OCI-LY7 (cell line): ENCODE measurements around the gene LRRTM3. TPM values are rescaled to one million over a fixed set of nuclear protein-coding genes. Genes with fewer than 3 reads are reported as not detected.

Experiments used
- BruUV-seq: library from RNA; stranded (reverse); fragments of 400-500 nt; replicated peaks from 2 replicates; lab custom pipeline; 2021; lab: Mats Ljungman, UMichigan
- CTCF ChIA-PET: fragments of 300-600 bp; sonication (Branson Sonifier 250); formaldehyde crosslinking; loops from one replicate; lab custom pipeline; 2022; ENCODE audit warnings: antibody characterized with exemption; ENCODE audit not compliant: unreplicated experiment; lab: Charles Lee
- POLR2A ChIA-PET: fragments of 300-600 bp; sonication (Branson Sonifier 250); formaldehyde crosslinking; loops from one replicate; lab custom pipeline; 2022; ENCODE audit warnings: antibody characterized with exemption; lab: Charles Lee
- DNase-seq: peaks from one replicate; pipeline ENCODE4 v3.0.0-alpha.2; 2015; ENCODE audit warnings: low spot score
- H2AFZ ChIP-seq: fragments of 200-600 bp; sonication (generic), shearing (Covaris generic); 2 replicates; pipeline ENCODE4 v1.6.1; 2014; ENCODE audit warnings: mild to moderate bottlenecking, antibody characterized with exemption, low read length, moderate library complexity
- H3K27ac ChIP-seq: fragments of 200-600 bp; sonication (generic); 2 replicates; pipeline ENCODE4 v1.5.1; 2014; ENCODE audit warnings: mixed run types, low read depth, mild to moderate bottlenecking, moderate library complexity, low read length, inconsistent platforms; ENCODE audit not compliant: poor library complexity, severe bottlenecking
- H3K36me3 ChIP-seq: fragments of 200-600 bp; sonication (generic); 2 replicates; pipeline ENCODE4 v1.6.1; 2014; ENCODE audit warnings: mild to moderate bottlenecking, antibody characterized with exemption, low read length, moderate library complexity, mixed read lengths; ENCODE audit not compliant: insufficient read depth
- H3K4me1 ChIP-seq: fragments of 200-600 bp; sonication (generic); 2 replicates; pipeline ENCODE4 v1.5.1; 2014; ENCODE audit warnings: mild to moderate bottlenecking, low read length; ENCODE audit not compliant: insufficient read depth, poor library complexity, severe bottlenecking
- H3K4me2 ChIP-seq: fragments of 200-600 bp; sonication (generic); 2 replicates; pipeline ENCODE4 v1.6.1; 2014; ENCODE audit warnings: mild to moderate bottlenecking, low read length
- H3K4me3 ChIP-seq: fragments of 200-600 bp; sonication (generic); 2 replicates; pipeline ENCODE4 v1.5.1; 2014; ENCODE audit warnings: mild to moderate bottlenecking, low read depth, low read length; ENCODE audit not compliant: poor library complexity, severe bottlenecking
- H3K79me2 ChIP-seq: fragments of 200-600 bp; sonication (generic); 2 replicates; pipeline ENCODE4 v1.6.1; 2016; ENCODE audit warnings: low read depth, mild to moderate bottlenecking, low read length, moderate library complexity, mixed read lengths; ENCODE audit not compliant: insufficient read depth
- H3K9me2 ChIP-seq: fragments of 200-600 bp; sonication (generic); 2 replicates; pipeline ENCODE4 v1.6.1; 2016; ENCODE audit warnings: mild to moderate bottlenecking, low read length, mixed read lengths; ENCODE audit not compliant: insufficient read depth
- H3K9me3 ChIP-seq: fragments of 200-600 bp; sonication (generic); 2 replicates; pipeline ENCODE4 v1.6.1; 2014; ENCODE audit warnings: mild to moderate bottlenecking, mixed run types, low read length, mixed read lengths
- H4K20me1 ChIP-seq: fragments of 200-600 bp; sonication (generic); 2 replicates; pipeline ENCODE4 v1.6.1; 2014; ENCODE audit warnings: mild to moderate bottlenecking, antibody characterized with exemption, low read length, moderate library complexity, mixed read lengths; ENCODE audit not compliant: insufficient read depth
- EZH2phosphoT487 ChIP-seq: fragments of 200-600 bp; sonication (generic); IDR thresholded peaks from 2 replicates; pipeline ENCODE4 v1.6.1; 2018; ENCODE audit warnings: low read depth, borderline replicate concordance, mild to moderate bottlenecking, mixed run types, antibody characterized with exemption, low read length, moderate library complexity, mixed read lengths
- intact Hi-C: fragments of 100-400 bp; cut with micrococcal nuclease; formaldehyde crosslinking; loops from one replicate; pipeline ENCODE4 v1.10.0; 2022; ENCODE audit not compliant: unreplicated experiment
- total RNA-seq, 2 experiments: library from RNA; depleted of rRNA in 1 of 2; stranded (reverse); fragments of >200 nt in 1 of 2; shearing (Covaris generic) in 1 of 2; gene quantifications; 2 replicates each; pipeline ENCODE4 v1.2.3, GENCODE V29; 2014 to 2022
- TF ChIP-seq, protein P1 (sequence below): fragments of 200-600 bp; sonication (generic); conservative IDR thresholded peaks from 2 replicates; pipeline ENCODE4 v1.5.1; 2014; ENCODE audit warnings: mild to moderate bottlenecking, antibody characterized with exemption, low read length, moderate library complexity, mixed read lengths

The LRRTM3 gene
- total RNA-seq, 2 experiments from 2014 or later = not detected

- H3K4me2 ChIP-seq = no peak overlapping the region
- no peaks in the 10 kb centered on the region for H3K9me3 ChIP-seq
- H3K36me3 ChIP-seq = no peaks in the 10 kb centered on the region
- intact Hi-C loops = no loop called here
- no peak for TF ChIP-seq EZH2phosphoT487
- TF ChIP-seq, protein P1, sequence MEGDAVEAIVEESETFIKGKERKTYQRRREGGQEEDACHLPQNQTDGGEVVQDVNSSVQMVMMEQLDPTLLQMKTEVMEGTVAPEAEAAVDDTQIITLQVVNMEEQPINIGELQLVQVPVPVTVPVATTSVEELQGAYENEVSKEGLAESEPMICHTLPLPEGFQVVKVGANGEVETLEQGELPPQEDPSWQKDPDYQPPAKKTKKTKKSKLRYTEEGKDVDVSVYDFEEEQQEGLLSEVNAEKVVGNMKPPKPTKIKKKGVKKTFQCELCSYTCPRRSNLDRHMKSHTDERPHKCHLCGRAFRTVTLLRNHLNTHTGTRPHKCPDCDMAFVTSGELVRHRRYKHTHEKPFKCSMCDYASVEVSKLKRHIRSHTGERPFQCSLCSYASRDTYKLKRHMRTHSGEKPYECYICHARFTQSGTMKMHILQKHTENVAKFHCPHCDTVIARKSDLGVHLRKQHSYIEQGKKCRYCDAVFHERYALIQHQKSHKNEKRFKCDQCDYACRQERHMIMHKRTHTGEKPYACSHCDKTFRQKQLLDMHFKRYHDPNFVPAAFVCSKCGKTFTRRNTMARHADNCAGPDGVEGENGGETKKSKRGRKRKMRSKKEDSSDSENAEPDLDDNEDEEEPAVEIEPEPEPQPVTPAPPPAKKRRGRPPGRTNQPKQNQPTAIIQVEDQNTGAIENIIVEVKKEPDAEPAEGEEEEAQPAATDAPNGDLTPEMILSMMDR = no peak
- H2AFZ ChIP-seq = no peak overlapping the region
- POLR2A ChIA-PET = no interaction called here
- H3K4me3 ChIP-seq = no peak overlapping the region
- no peaks in the 10 kb centered on the region for H3K4me1 ChIP-seq
- H4K20me1 ChIP-seq = no peaks in the 10 kb centered on the region
- CTCF ChIA-PET = no interaction called here
- H3K79me2 ChIP-seq = no peaks in the 10 kb centered on the region
- H3K27ac ChIP-seq = no peak overlapping the region
- no peak for DNase-seq
- H3K9me2 ChIP-seq = no peaks in the 10 kb centered on the region
- no TSS peak for BruUV-seq
Observed at GRCh38 chr10:66910671-66911070, 15.2 kb upstream of the LRRTM3 start.

DNA sequence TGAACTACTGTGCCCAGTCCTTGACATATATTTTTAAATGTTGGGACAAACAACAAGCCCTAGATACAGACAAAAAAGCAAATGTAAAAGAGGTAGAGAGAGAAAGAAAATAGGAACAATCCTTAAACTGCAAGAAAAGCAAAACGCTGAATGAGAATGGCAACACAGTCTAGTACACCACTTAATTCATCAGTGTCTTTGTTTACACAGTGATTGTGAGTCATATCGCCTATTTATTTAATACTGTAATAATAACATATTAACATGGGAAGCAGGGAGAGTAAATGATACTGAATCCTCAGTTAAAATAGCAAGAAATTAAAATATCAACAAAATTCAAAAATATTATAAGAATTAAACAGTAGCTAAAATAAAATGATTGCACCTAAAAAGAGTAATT, 9.8 kb upstream of the LRRTM3 start:
- Histone ChIP-seq H3K4me3 (no peak overlapping the region), H4K20me1 (no peaks in the 10 kb centered on the region), H3K9me3 (no peaks in the 10 kb centered on the region), H3K79me2 (no peaks in the 10 kb centered on the region), H3K4me1 (no peaks in the 10 kb centered on the region), H2AFZ (no peak overlapping the region), H3K4me2 (no peak overlapping the region), H3K27ac (no peak overlapping the region), H3K36me3 (no peaks in the 10 kb centered on the region), H3K9me2 (no peaks in the 10 kb centered on the region)
- TF ChIP-seq, protein P1 = no peak
- no peak for TF ChIP-seq EZH2phosphoT487
- no peak for DNase-seq
- no TSS peak for BruUV-seq
- CTCF ChIA-PET = no interaction called here
- intact Hi-C loops = no loop called here
- POLR2A ChIA-PET = interaction anchor here (0.7 to 0.9 kb wide), 2 partner anchors 14 to 250 kb away, joined by 3 read pairs; no protein-coding TSS in a partner anchor

GRCh38 chr10:66917104-66917503, 8.7 kb upstream of the LRRTM3 start:
- ChIA-PET CTCF (no interaction called here), POLR2A (interaction anchor here (0.7 to 0.9 kb wide), 2 partner anchors 13 to 862 kb away, joined by 3 read pairs; no protein-coding TSS in a partner anchor)
- H3K4me1 ChIP-seq = no peaks in the 10 kb centered on the region
- no peak overlapping the region for H3K4me2 ChIP-seq
- H3K4me3 ChIP-seq = no peak overlapping the region
- intact Hi-C loops = no loop called here
- BruUV-seq = no TSS peak
- DNase-seq = no peak
- no peak overlapping the region for H2AFZ ChIP-seq
- H3K9me3 ChIP-seq = no peaks in the 10 kb centered on the region
- no peaks in the 10 kb centered on the region for H4K20me1 ChIP-seq
- no peak overlapping the region for H3K27ac ChIP-seq
- no peaks in the 10 kb centered on the region for H3K36me3 ChIP-seq
- no peaks in the 10 kb centered on the region for H3K79me2 ChIP-seq
- H3K9me2 ChIP-seq = no peaks in the 10 kb centered on the region
- TF ChIP-seq EZH2phosphoT487 = no peak
- TF ChIP-seq, protein P1 = no peak
